ENCODE results near the gene GNL3. TPM values are rescaled to one million over a fixed set of nuclear protein-coding genes. Genes with fewer than 3 reads are reported as not detected.

Gene GNL3
- total RNA-seq, 4 donors from 2014 or later: 95.8 to 184 (median 112) TPM

Small RNA genes lying within 50 kb of the gene (small RNA-seq; reads per million reads assigned to genes)
- gene AC006254.2 (0 reads per million in 4 donors), gene RF00569 (8,995 to 26,291 (median 17,859) reads per million in 4 donors), gene RF01183 (0 reads per million in 4 donors), gene SNORD19 (0 to 0.27 (median 0) reads per million in 4 donors), gene SNORD19B (0 reads per million in 4 donors), gene SNORD69 (3,019 to 3,988 (median 3,633) reads per million in 4 donors)

Other genes with a start within 250 kb of the GNL3 start
- gene SEMA3G, start 240.9 kb upstream of the GNL3 start, total RNA-seq: 1 to 10 TPM in 3 of 4 donors, under 1 TPM in 1; 0.34 to 9.8 (median 3.4) TPM
- 1 to 10 TPM in 1 of 4 donors, not detected in 3; 4.1 TPM for gene TNNC1, start 232.0 kb upstream of the GNL3 start, total RNA-seq
- gene NISCH, start 230.4 kb upstream of the GNL3 start, total RNA-seq: 10 to 100 TPM; 33.6 to 82.2 (median 40.6) TPM
- 10 to 100 TPM in 3 of 4 donors, 1 to 10 TPM in 1; 5.6 to 69.4 (median 32.3) TPM for gene STAB1, start 190.7 kb upstream of the GNL3 start, total RNA-seq
- gene NT5DC2, start 152.2 kb upstream of the GNL3 start, total RNA-seq: 10 to 100 TPM; 58.9 to 79.5 (median 70.2) TPM
- gene UQCC5, start 149.4 kb upstream of the GNL3 start, total RNA-seq: 1 to 10 TPM in 3 of 4 donors, under 1 TPM in 1; 0.32 to 5.1 (median 1.9) TPM
- 10 to 100 TPM; 34.0 to 76.4 (median 63.7) TPM for gene PBRM1, start 119 bp upstream of the GNL3 start, total RNA-seq
- 10 to 100 TPM; 10.6 to 34.7 (median 26.0) TPM for gene GLT8D1, start 19.8 kb downstream of the GNL3 start, total RNA-seq
- gene SPCS1, start 20.1 kb downstream of the GNL3 start, total RNA-seq: 100 to 1,000 TPM in 3 of 4 donors, 10 to 100 TPM in 1; 65.8 to 138 (median 123) TPM
- gene NEK4, start 84.9 kb downstream of the GNL3 start, total RNA-seq: 10 to 100 TPM in 3 of 4 donors, 1 to 10 TPM in 1; 8.0 to 16.6 (median 14.6) TPM
- gene ITIH1, start 91.6 kb downstream of the GNL3 start, total RNA-seq: not detected
- 1 to 10 TPM in 2 of 4 donors, under 1 TPM in 1, not detected in 1; 0.26 to 3.7 (median 1.3) TPM for gene ITIH3, start 108.8 kb downstream of the GNL3 start, total RNA-seq
- 1 to 10 TPM in 3 of 4 donors, under 1 TPM in 1; 0.22 to 2.3 (median 1.5) TPM for gene ITIH4, start 144.6 kb downstream of the GNL3 start, total RNA-seq
- gene MUSTN1, start 149.0 kb downstream of the GNL3 start, total RNA-seq: 10 to 100 TPM in 1 of 4 donors, 1 to 10 TPM in 2, not detected in 1; 4.2 to 15.7 (median 5.7) TPM
- 10 to 100 TPM in 3 of 4 donors, 1 to 10 TPM in 1; 7.0 to 14.7 (median 12.4) TPM for gene STIMATE, start 211.5 kb downstream of the GNL3 start, total RNA-seq

All from esophagus squamous epithelium (tissue), 4 donors.